Fibroblast of lung (primary cell): ENCODE data around the gene SLC66A1. TPM values are rescaled to one million over a fixed set of nuclear protein-coding genes. Genes with fewer than 3 reads are reported as not detected.
"Not testable (repeated sequence)": the region's sequence is repeated elsewhere in the genome, so short reads cannot be mapped to it uniquely, and the experiment has no call there.

Experiments used
- DNase-seq, 2 donors: peaks; one replicate each; pipeline versions ENCODE4 v3.0.0 to v3.0.0-alpha.2; 2010; ENCODE audit warnings: low read depth in 2 of 2
- H2AFZ ChIP-seq: 2 replicates; pipeline ENCODE4 v1.5.1; 2012; ENCODE audit warnings: low read length, control low read depth, inconsistent platforms
- H3K27ac ChIP-seq: 2 replicates; pipeline ENCODE4 v1.5.1; 2011; ENCODE audit warnings: low read length, control low read depth; ENCODE audit not compliant: insufficient read depth
- H3K27me3 ChIP-seq: 2 replicates; pipeline ENCODE4 v1.5.1; 2011; ENCODE audit warnings: mild to moderate bottlenecking, low read length; ENCODE audit not compliant: control insufficient read depth, insufficient read depth
- H3K36me3 ChIP-seq: 2 replicates; pipeline ENCODE4 v1.5.1; 2011; ENCODE audit warnings: low read length; ENCODE audit not compliant: control insufficient read depth, insufficient read depth
- H3K4me1 ChIP-seq: 2 replicates; pipeline ENCODE4 v1.5.1; 2011; ENCODE audit warnings: low read length; ENCODE audit not compliant: control insufficient read depth, insufficient read depth; ENCODE audit errors: extremely low read depth
- H3K4me2 ChIP-seq: 2 replicates; pipeline ENCODE4 v1.5.1; 2011; ENCODE audit warnings: low read length, control low read depth; ENCODE audit not compliant: insufficient read depth; ENCODE audit errors: extremely low read depth
- H3K4me3 ChIP-seq, 4 experiments: fragments of 200-600 bp in 1 of 4; sonication (generic) in 1 of 4; replicated peaks in 1 of 4; 2 replicates each; pipeline ENCODE4 v1.5.1; 2011 to 2016; ENCODE audit warnings: low read length in 4 of 4, low read depth in 3 of 4, mild to moderate bottlenecking in 3 of 4, control low read depth in 2 of 4, inconsistent platforms in 1 of 4, mixed read lengths in 1 of 4; ENCODE audit not compliant: insufficient read depth in 1 of 4; ENCODE audit errors: control extremely low read depth in 1 of 4
- H3K79me2 ChIP-seq: 2 replicates; pipeline ENCODE4 v1.5.1; 2012; ENCODE audit warnings: mild to moderate bottlenecking, low read length, inconsistent platforms; ENCODE audit not compliant: control insufficient read depth, insufficient read depth
- H3K9ac ChIP-seq: 2 replicates; pipeline ENCODE4 v1.5.1; 2011; ENCODE audit warnings: mild to moderate bottlenecking, low read length, control low read depth; ENCODE audit not compliant: insufficient read depth
- H3K9me3 ChIP-seq: 2 replicates; pipeline ENCODE4 v1.5.1; 2012; ENCODE audit warnings: low read depth, low read length; ENCODE audit not compliant: control insufficient read depth, insufficient read depth
- H4K20me1 ChIP-seq: 2 replicates; pipeline ENCODE4 v1.5.1; 2011; ENCODE audit warnings: low read length; ENCODE audit not compliant: control insufficient read depth, insufficient read depth; ENCODE audit errors: extremely low read depth
- CTCF ChIP-seq, 2 donors: IDR thresholded peaks in 1 of 2; conservative IDR thresholded peaks in 1 of 2; 1 replicate in 1 of 2; 2 replicates in 1 of 2; pipeline ENCODE4 v1.5.1; 2011 to 2012; ENCODE audit warnings: low read length in 2 of 2, control low read depth in 1 of 2, inconsistent platforms in 1 of 2, low read depth in 1 of 2, mild to moderate bottlenecking in 1 of 2
- EZH2 ChIP-seq: IDR thresholded peaks from 2 replicates; pipeline ENCODE4 v1.5.1; 2012; ENCODE audit warnings: low read length, control low read depth, mild to moderate bottlenecking; ENCODE audit errors: missing control alignments
- polyA plus RNA-seq, 2 donors: library from polyadenylated mRNA; depleted of rRNA in 1 of 2; stranded (reverse) in 1 of 2; unstranded in 1 of 2; fragments of >200 nt; gene quantifications; 2 replicates each; pipeline ENCODE4 v1.2.1, GENCODE V29; 2011 to 2012; ENCODE audit warnings: missing spikeins in 1 of 2
- total RNA-seq: library from RNA; depleted of rRNA; stranded (reverse); fragments of >200 nt; gene quantifications from 2 replicates; pipeline ENCODE4 v1.2.1, GENCODE V29; 2014

Gene SLC66A1
- total and polyA plus RNA-seq, 2 donors (not counting 1 experiment from before 2014, with no cell fraction given), result 7.1 to 18.3 TPM

GRCh38 chr1:19294638-19295037 is 17.5 kb upstream of the SLC66A1 start:
- Histone ChIP-seq H3K9ac (no peak overlapping the region), H3K27ac (no peak overlapping the region), H3K9me3 (no peaks in the 10 kb centered on the region), H4K20me1 (no peaks in the 10 kb centered on the region), H3K4me2 (no peak overlapping the region), H3K4me3 (no peak overlapping the region), H3K4me1 (no peaks in the 10 kb centered on the region), H3K79me2 (no peaks in the 10 kb centered on the region), H2AFZ (no peak overlapping the region), H3K36me3 (no peaks in the 10 kb centered on the region), H3K27me3 (no peaks in the 10 kb centered on the region)
- no peak for DNase-seq
- no peak for TF ChIP-seq CTCF (conservative IDR thresholded peaks at IDR 0.05 in 1 of 2, IDR thresholded peaks at IDR 0.05 in 1 of 2; ENCODE audit: low read depth in 1 of 2, low read length in 2 of 2)
- no peak for TF ChIP-seq EZH2

- no peak overlapping the region for H3K4me3 ChIP-seq
- DNase-seq, result no peak
- H3K79me2 ChIP-seq, result no peaks in the 10 kb centered on the region
- H3K4me1 ChIP-seq, result no peaks in the 10 kb centered on the region
- H3K36me3 ChIP-seq, result peaks cover 4% of the 10 kb centered on the region
- TF ChIP-seq EZH2, result no peak
- no peak for TF ChIP-seq CTCF (conservative IDR thresholded peaks at IDR 0.05 in 1 of 2, IDR thresholded peaks at IDR 0.05 in 1 of 2; ENCODE audit: low read depth in 1 of 2, low read length in 2 of 2)
- no peaks in the 10 kb centered on the region for H3K9me3 ChIP-seq
- H2AFZ ChIP-seq, result no peak overlapping the region
- H3K27ac ChIP-seq, result no peak overlapping the region
- H3K27me3 ChIP-seq, result no peaks in the 10 kb centered on the region
- H4K20me1 ChIP-seq, result no peaks in the 10 kb centered on the region
- H3K9ac ChIP-seq, result no peak overlapping the region
- H3K4me2 ChIP-seq, result no peak overlapping the region
Observed at GRCh38 chr1:19300211-19300610, 11.9 kb upstream of the SLC66A1 start.

- H3K9ac ChIP-seq, H3K27ac ChIP-seq, H2AFZ ChIP-seq, H3K4me3 ChIP-seq, H3K4me2 ChIP-seq, H3K9me3 ChIP-seq, H3K4me1 ChIP-seq, DNase-seq, H4K20me1 ChIP-seq, H3K79me2 ChIP-seq, H3K27me3 ChIP-seq: not testable (repeated sequence)
- peaks cover 11% of the 10 kb centered on the region for H3K36me3 ChIP-seq
Observed at GRCh38 chr1:19304081-19304480, 8.0 kb upstream of the SLC66A1 start.
